Stimulated activated naive CD8-positive, alpha-beta T cell treated with anti-CD3 and anti-CD28 coated beads, Interleukin-15, amount 100 ng/mL, for 72 hours (primary cell): ENCODE measurements around the gene NALF2.

Source experiments
- ATAC-seq: fragments of 150-1000 bp; cut with Tn5 transposase; 2 replicates; pipeline ENCODE4 v1.10.0; 2021; ENCODE audit warnings: mild to moderate bottlenecking, moderate library complexity
- DNase-seq, 2 donors: peaks; one replicate each; pipeline ENCODE4 v3.0.0; 2021 to 2022
- H3K27ac Mint-ChIP-seq, 2 donors: one replicate each; pipeline ENCODE4 v1.8.0; 2022; ENCODE audit warnings: mild to moderate bottlenecking in 2 of 2, mixed read lengths in 2 of 2, moderate library complexity in 2 of 2
- H3K27me3 Mint-ChIP-seq: one replicate; pipeline ENCODE4 v1.8.0; 2022; ENCODE audit warnings: mixed read lengths
- H3K4me1 Mint-ChIP-seq: one replicate; pipeline ENCODE4 v1.8.0; 2022; ENCODE audit warnings: mild to moderate bottlenecking, mixed read lengths
- H3K4me3 Mint-ChIP-seq, 2 donors: one replicate each; pipeline ENCODE4 v1.8.0; 2022; ENCODE audit warnings: mild to moderate bottlenecking in 2 of 2, mixed read lengths in 2 of 2, moderate library complexity in 1 of 2
- H3K9me3 Mint-ChIP-seq, 2 donors: one replicate each; pipeline ENCODE4 v1.8.0; 2022; ENCODE audit warnings: mixed read lengths in 2 of 2

NALF2 gene

GRCh38 chrX:69503782-69504625 lies at the start of gene NALF2:
NALF2 (plus strand) TSS chrX:69504326; CDS start chrX:69505283, 957 bp downstream.
- peaks cover 6% of the 10 kb centered on the region for H3K4me1 Mint-ChIP-seq
- peaks cover 42% of the 10 kb centered on the region for H3K27me3 Mint-ChIP-seq
- H3K27ac Mint-ChIP-seq = no peak within 1 kb of the TSS
- ATAC-seq = peak; percentile 75
- DNase-seq = peak; percentile 35 to 43
- peak within 1 kb of the TSS; percentile 83 to 84 for H3K4me3 Mint-ChIP-seq
- no peaks in the 10 kb centered on the region for H3K9me3 Mint-ChIP-seq

- H3K27ac Mint-ChIP-seq = no peak overlapping the region
- no peaks in the 10 kb centered on the region for H3K27me3 Mint-ChIP-seq
These were observed 46.4 kb upstream of the NALF2 start for GRCh38 chrX:69457756-69458155.

DNA sequence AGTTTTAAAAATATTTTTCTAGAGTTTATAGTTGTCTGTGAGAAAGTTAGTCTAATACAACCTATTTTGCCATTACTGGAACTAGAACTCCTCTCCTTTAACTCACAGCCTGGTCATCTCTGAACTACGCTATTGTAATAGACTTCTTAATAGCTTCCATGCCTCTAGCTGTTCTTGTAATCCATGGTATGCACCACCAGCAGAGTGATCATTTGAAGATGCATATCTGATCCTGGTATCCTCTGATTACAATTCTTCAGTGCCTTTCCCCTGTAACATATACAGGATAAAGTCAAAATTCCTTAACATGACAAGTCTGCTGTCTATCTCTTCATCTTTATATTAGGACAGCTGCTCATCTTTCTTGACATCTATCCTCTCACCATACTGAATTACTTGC lies 37.6 kb upstream of the NALF2 start:
- H3K4me1 Mint-ChIP-seq = no peaks in the 10 kb centered on the region
- H3K27me3 Mint-ChIP-seq = peaks cover 8% of the 10 kb centered on the region
- H3K27ac Mint-ChIP-seq = no peak overlapping the region
- ATAC-seq (no peak), DNase-seq (no peak)
- peaks cover 0 to 1% of the 10 kb centered on the region in 2 donors for H3K9me3 Mint-ChIP-seq
- H3K4me3 Mint-ChIP-seq = no peak overlapping the region

More at GRCh38 chrX:69457756-69458155, 46.4 kb upstream of the NALF2 start:
- no peaks in the 10 kb centered on the region for H3K4me1 Mint-ChIP-seq
- no peak for DNase-seq
- H3K4me3 Mint-ChIP-seq = no peak overlapping the region
- no peak for ATAC-seq
- peaks cover 0 to 7% of the 10 kb centered on the region in 2 donors for H3K9me3 Mint-ChIP-seq

GRCh38 chrX:69469975-69470374 lies 34.2 kb upstream of the NALF2 start:
- H3K4me3 Mint-ChIP-seq = no peak overlapping the region
- H3K27me3 Mint-ChIP-seq = peaks cover 13% of the 10 kb centered on the region
- no peaks in the 10 kb centered on the region for H3K9me3 Mint-ChIP-seq
- H3K4me1 Mint-ChIP-seq = no peaks in the 10 kb centered on the region
- no peak overlapping the region for H3K27ac Mint-ChIP-seq
- ATAC-seq (no peak), DNase-seq (no peak)

GRCh38 chrX:69489625-69490024 lies 14.5 kb upstream of the NALF2 start:
- no peak overlapping the region for H3K4me3 Mint-ChIP-seq
- H3K9me3 Mint-ChIP-seq = no peaks in the 10 kb centered on the region
- H3K27me3 Mint-ChIP-seq = peaks cover 14% of the 10 kb centered on the region
- no peak for DNase-seq
- no peak for ATAC-seq
- H3K4me1 Mint-ChIP-seq = no peaks in the 10 kb centered on the region
- H3K27ac Mint-ChIP-seq = no peak overlapping the region

GRCh38 chrX:69493193-69493592 lies 10.9 kb upstream of the NALF2 start:
- Mint-ChIP-seq H3K4me1 (no peaks in the 10 kb centered on the region), H3K4me3 (no peak overlapping the region), H3K9me3 (no peaks in the 10 kb centered on the region), H3K27ac (no peak overlapping the region), H3K27me3 (peaks cover 7% of the 10 kb centered on the region)
- DNase-seq (peak; percentile 15 to 32), ATAC-seq (no peak)

DNA sequence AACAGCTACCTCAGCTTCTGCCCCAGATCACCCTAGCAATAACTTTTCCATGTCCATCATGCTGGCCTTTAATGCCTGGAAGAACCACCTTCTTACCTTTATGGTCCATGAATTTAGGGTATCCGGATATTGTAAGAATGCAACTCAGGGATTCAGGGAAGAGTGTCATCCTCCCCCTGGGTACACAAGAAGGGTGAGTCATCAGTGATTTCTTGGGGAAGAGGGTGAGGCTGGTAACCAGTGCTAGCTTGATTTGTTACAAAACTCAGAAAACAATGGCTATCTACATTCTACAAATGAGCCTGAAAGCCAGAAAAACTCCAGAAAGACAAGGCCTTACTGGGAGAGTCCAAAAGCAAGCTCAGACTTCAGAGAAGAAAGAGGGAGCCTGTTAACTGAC lies 10.4 kb upstream of the NALF2 start:
- ATAC-seq = no peak
- no peak overlapping the region for H3K4me3 Mint-ChIP-seq
- peaks cover 7% of the 10 kb centered on the region for H3K27me3 Mint-ChIP-seq
- no peak for DNase-seq
- no peaks in the 10 kb centered on the region for H3K9me3 Mint-ChIP-seq
- H3K4me1 Mint-ChIP-seq = no peaks in the 10 kb centered on the region
- no peak overlapping the region for H3K27ac Mint-ChIP-seq

GRCh38 chrX:69496183-69496582 lies 7.9 kb upstream of the NALF2 start:
- no peaks in the 10 kb centered on the region for H3K4me1 Mint-ChIP-seq
- no peaks in the 10 kb centered on the region for H3K9me3 Mint-ChIP-seq
- ATAC-seq = no peak
- no peak overlapping the region for H3K4me3 Mint-ChIP-seq
- H3K27ac Mint-ChIP-seq = no peak overlapping the region
- DNase-seq = no peak
- H3K27me3 Mint-ChIP-seq = peaks cover 7% of the 10 kb centered on the region

DNA sequence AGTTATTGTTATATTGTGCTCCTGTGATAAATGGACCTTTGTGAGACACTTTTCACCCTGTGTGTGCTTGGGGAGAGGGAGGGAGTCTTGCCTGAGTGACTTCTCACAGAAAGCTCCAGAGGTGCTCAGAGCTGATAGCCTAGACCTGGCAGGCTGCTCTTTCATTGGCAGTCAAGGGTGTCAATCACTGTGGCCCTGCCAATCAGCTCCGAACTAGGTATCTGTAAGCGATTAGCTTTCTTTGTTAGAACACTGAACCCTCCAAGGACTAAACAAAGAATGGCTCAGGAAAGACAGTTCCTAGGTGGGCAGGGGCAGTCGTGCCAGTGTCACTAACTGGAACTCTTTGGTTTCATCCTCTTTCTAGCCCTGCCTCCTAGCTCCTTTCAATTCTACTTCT lies 2.7 kb upstream of the NALF2 start:
- H3K27ac Mint-ChIP-seq = no peak overlapping the region
- DNase-seq = no peak
- peaks cover 6% of the 10 kb centered on the region for H3K4me1 Mint-ChIP-seq
- H3K4me3 Mint-ChIP-seq = no peak overlapping the region
- no peaks in the 10 kb centered on the region for H3K9me3 Mint-ChIP-seq
- peaks cover 16% of the 10 kb centered on the region for H3K27me3 Mint-ChIP-seq
- ATAC-seq = no peak

- DNase-seq = no peak
- peak; percentile 44 for ATAC-seq
- Mint-ChIP-seq H3K27ac (no peak overlapping the region), H3K27me3 (peaks cover 35% of the 10 kb centered on the region), H3K4me3 (no peak overlapping the region), H3K9me3 (no peaks in the 10 kb centered on the region), H3K4me1 (peaks cover 6% of the 10 kb centered on the region)
These were observed 821 bp upstream of the NALF2 start for GRCh38 chrX:69503228-69503781.

GRCh38 chrX:69504626-69505612 lies 793 bp downstream of the NALF2 start:
- H3K9me3 Mint-ChIP-seq = no peaks in the 10 kb centered on the region
- H3K27me3 Mint-ChIP-seq = peaks cover 51% of the 10 kb centered on the region
- DNase-seq = no peak
- H3K4me3 Mint-ChIP-seq = peak overlapping the region; percentile 83 to 84
- peaks cover 6% of the 10 kb centered on the region for H3K4me1 Mint-ChIP-seq
- H3K27ac Mint-ChIP-seq = no peak overlapping the region
- ATAC-seq = peak; percentile 25

DNA sequence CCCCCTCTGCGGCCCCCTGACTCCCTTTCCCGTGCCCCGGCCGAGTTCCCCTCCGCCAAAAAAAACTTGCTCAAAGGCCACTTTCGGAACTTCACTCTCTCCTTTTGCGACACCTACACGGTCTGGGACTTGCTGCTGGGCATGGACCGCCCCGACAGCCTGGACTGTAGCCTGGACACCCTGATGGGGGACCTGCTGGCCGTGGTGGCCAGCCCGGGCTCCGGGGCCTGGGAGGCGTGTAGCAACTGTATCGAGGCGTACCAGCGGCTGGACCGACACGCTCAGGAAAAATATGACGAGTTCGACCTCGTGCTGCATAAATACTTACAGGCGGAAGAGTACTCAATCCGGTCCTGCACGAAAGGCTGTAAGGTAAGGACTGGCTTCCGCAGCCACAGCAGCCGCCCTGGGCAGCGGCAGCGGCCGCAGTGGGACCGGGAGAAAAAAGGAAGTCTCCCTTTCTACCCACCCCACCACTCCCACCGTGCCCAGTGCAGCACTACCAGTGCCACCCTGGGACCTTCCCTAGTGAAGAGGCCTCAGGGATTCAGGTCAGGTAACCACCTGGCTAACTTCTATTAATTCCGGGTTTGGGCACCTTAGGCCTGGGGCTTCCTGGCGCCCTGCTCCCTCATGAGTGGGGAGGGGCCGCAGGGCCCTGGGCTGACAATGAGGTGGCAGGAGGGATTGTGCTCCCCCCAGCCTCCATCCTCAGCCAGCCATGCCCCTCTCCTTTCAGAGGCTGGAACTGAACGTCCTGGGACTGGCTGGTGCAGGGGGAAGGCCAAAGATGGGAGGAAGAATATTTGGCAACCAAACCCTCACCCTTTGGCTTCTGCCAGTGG lies 1.9 kb downstream of the NALF2 start:
- Mint-ChIP-seq H3K27me3 (peaks cover 58% of the 10 kb centered on the region), H3K27ac (no peak overlapping the region), H3K4me1 (peaks cover 6% of the 10 kb centered on the region), H3K9me3 (no peaks in the 10 kb centered on the region), H3K4me3 (peak overlapping the region; percentile 72 to 77)
- DNase-seq (no peak), ATAC-seq (no peak)

DNA sequence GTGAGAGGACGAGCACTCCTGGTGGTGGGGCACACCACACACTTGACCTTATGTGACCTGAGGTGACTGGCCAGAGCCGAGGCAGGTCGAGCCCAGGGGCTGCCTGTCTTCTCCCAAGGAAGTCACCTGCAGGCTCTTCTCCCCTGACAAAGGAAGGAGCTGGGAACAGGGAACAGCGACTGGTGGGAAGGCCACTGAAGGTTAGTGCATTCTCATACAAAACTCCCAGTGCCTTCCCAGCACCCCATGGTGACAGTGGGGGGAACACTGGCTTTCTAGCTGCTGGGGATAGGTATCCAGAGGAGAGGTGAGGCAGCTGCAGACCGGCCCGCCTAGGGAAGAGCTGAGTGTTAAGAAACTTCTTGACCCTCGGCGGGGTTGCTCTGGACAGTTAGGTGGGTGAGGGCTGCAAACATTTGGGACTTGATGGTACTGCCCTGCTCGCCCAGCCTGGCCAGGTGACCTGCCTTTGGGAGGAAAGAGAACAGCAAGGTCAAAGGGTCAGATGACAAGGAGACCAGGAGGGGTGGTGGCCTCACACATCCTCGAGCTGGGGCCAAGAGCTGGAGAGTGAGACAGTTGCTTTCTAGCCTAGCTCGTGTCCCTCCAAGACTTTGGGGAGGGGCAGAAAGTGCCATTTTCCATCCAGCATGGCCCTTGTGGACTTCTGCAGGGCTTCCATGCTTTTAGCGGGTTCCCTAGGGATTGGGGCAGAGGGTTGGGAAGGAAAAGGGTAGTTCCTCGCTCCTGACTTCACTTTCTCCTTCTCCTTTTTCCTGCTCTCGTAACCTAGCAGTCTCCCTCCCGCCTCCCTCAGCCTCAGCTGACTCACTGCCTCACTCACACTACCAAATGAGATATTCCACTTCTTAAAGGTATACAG lies 2.7 kb downstream of the NALF2 start:
- no peaks in the 10 kb centered on the region for H3K9me3 Mint-ChIP-seq
- H3K4me1 Mint-ChIP-seq = peaks cover 6% of the 10 kb centered on the region
- no peak for DNase-seq
- peaks cover 58% of the 10 kb centered on the region for H3K27me3 Mint-ChIP-seq
- no peak overlapping the region for H3K4me3 Mint-ChIP-seq
- ATAC-seq = no peak
- H3K27ac Mint-ChIP-seq = no peak overlapping the region

DNA sequence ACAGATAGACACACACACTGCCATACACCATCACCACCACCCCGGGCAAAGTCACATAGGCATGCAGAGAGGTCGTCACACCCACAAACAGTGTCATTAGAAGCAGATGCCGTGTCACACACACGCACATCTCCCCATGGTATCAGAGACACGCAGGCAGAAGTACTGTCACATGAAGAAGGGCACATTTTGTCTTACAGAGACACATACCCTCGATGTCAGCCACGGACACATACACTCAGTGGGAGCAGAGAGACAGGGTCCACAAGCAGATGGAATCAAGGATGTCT lies 3.3 kb downstream of the NALF2 start:
- no peak overlapping the region for H3K4me3 Mint-ChIP-seq
- ATAC-seq (no peak), DNase-seq (no peak)
- peaks cover 58% of the 10 kb centered on the region for H3K27me3 Mint-ChIP-seq
- peaks cover 6% of the 10 kb centered on the region for H3K4me1 Mint-ChIP-seq
- H3K9me3 Mint-ChIP-seq = no peaks in the 10 kb centered on the region
- H3K27ac Mint-ChIP-seq = no peak overlapping the region
